Measurements from ENCODE around the gene KCNT1. TPM values are rescaled to one million over a fixed set of nuclear protein-coding genes. Genes with fewer than 3 reads are reported as not detected.

Gene KCNT1
- total and polyA plus RNA-seq, 2 experiments from 2014 or later: 0.27 TPM; not detected in 1

- no peak overlapping the region for H3K4me3 ChIP-seq
- H3K36me3 ChIP-seq (replicated peaks; ENCODE audit: insufficient read depth, low read depth): no peaks in the 10 kb centered on the region
- TF ChIP-seq EZH2phosphoT487 (IDR thresholded peaks at IDR 0.05; ENCODE audit: low read depth, severe bottlenecking, unreplicated experiment) (no peak), EZH2 (IDR thresholded peaks at IDR 0.05; ENCODE audit: borderline replicate concordance) (no peak), CTCF (IDR thresholded peaks at IDR 0.05; ENCODE audit: poor library complexity) (no peak)
- no peaks in the 10 kb centered on the region for H3K27me3 ChIP-seq
- no peaks in the 10 kb centered on the region for H3K9me2 ChIP-seq (replicated peaks; ENCODE audit: insufficient read depth)
- no peak overlapping the region for H2AFZ ChIP-seq
- no peaks in the 10 kb centered on the region for H3K4me1 ChIP-seq (ENCODE audit: insufficient read depth)
- WGBS (ENCODE audit: low lambda C conversion rate, missing lambda C conversion rate): 96% methylated on average over 26 of the region's 26 CpGs
- DNase-seq (ENCODE audit: low spot score): no peak
- no peaks in the 10 kb centered on the region for H3K79me2 ChIP-seq
- no peak overlapping the region for H3K4me2 ChIP-seq
- no peaks in the 10 kb centered on the region for H3K9me3 ChIP-seq (ENCODE audit: low read depth)
- H4K20me1 ChIP-seq (ENCODE audit: insufficient read depth, poor library complexity, severe bottlenecking): no peaks in the 10 kb centered on the region
- H3K27ac ChIP-seq: no peak overlapping the region
These were observed 68.8 kb downstream of the KCNT1 start for GRCh38 chr9:135770771-135771170.

- Histone ChIP-seq H3K4me2 (no peak overlapping the region), H4K20me1 (ENCODE audit: insufficient read depth, poor library complexity, severe bottlenecking) (no peaks in the 10 kb centered on the region), H2AFZ (no peak overlapping the region), H3K9me2 (replicated peaks; ENCODE audit: insufficient read depth) (no peaks in the 10 kb centered on the region), H3K79me2 (no peaks in the 10 kb centered on the region), H3K4me1 (ENCODE audit: insufficient read depth) (no peaks in the 10 kb centered on the region), H3K9me3 (ENCODE audit: low read depth) (no peaks in the 10 kb centered on the region), H3K27me3 (no peaks in the 10 kb centered on the region), H3K4me3 (no peak overlapping the region), H3K36me3 (replicated peaks; ENCODE audit: insufficient read depth, low read depth) (no peaks in the 10 kb centered on the region), H3K27ac (no peak overlapping the region)
- WGBS (ENCODE audit: low lambda C conversion rate, missing lambda C conversion rate): 95% methylated on average over 19 of the region's 21 CpGs
- TF ChIP-seq EZH2 (IDR thresholded peaks at IDR 0.05; ENCODE audit: borderline replicate concordance) (no peak), EZH2phosphoT487 (IDR thresholded peaks at IDR 0.05; ENCODE audit: low read depth, severe bottlenecking, unreplicated experiment) (no peak), CTCF (IDR thresholded peaks at IDR 0.05; ENCODE audit: poor library complexity) (no peak)
- no peak for DNase-seq (ENCODE audit: low spot score)
These were observed 69.5 kb downstream of the KCNT1 start for GRCh38 chr9:135771401-135772051.

GRCh38 chr9:135772056-135772646, 70.2 kb downstream of the KCNT1 start:
- TF ChIP-seq EZH2phosphoT487 (IDR thresholded peaks at IDR 0.05; ENCODE audit: low read depth, severe bottlenecking, unreplicated experiment): no peak
- no peak for TF ChIP-seq EZH2 (IDR thresholded peaks at IDR 0.05; ENCODE audit: borderline replicate concordance)
- TF ChIP-seq CTCF (IDR thresholded peaks at IDR 0.05; ENCODE audit: poor library complexity): no peak
- Histone ChIP-seq H3K36me3 (replicated peaks; ENCODE audit: insufficient read depth, low read depth) (no peaks in the 10 kb centered on the region), H3K27me3 (no peaks in the 10 kb centered on the region), H4K20me1 (ENCODE audit: insufficient read depth, poor library complexity, severe bottlenecking) (no peaks in the 10 kb centered on the region), H3K79me2 (no peaks in the 10 kb centered on the region), H3K4me2 (no peak overlapping the region), H3K27ac (no peak overlapping the region), H3K4me1 (ENCODE audit: insufficient read depth) (no peaks in the 10 kb centered on the region), H2AFZ (no peak overlapping the region), H3K9me2 (replicated peaks; ENCODE audit: insufficient read depth) (no peaks in the 10 kb centered on the region), H3K4me3 (no peak overlapping the region), H3K9me3 (ENCODE audit: low read depth) (no peaks in the 10 kb centered on the region)
- 100% methylated on average over 13 of the region's 13 CpGs for WGBS (ENCODE audit: low lambda C conversion rate, missing lambda C conversion rate)
- no peak for DNase-seq (ENCODE audit: low spot score)

Measured in hepatocyte (in vitro differentiated cells).